HG03060 (cell line): ENCODE data around the gene ANKRD6.

Experiments
- ATAC-seq: cut with Tn5 transposase; IDR thresholded peaks from one replicate; pipeline ENCODE4 v1.9.1; 2021; ENCODE audit warnings: low read depth, moderate number of reproducible peaks; ENCODE audit not compliant: unreplicated experiment

The ANKRD6 gene

DNA sequence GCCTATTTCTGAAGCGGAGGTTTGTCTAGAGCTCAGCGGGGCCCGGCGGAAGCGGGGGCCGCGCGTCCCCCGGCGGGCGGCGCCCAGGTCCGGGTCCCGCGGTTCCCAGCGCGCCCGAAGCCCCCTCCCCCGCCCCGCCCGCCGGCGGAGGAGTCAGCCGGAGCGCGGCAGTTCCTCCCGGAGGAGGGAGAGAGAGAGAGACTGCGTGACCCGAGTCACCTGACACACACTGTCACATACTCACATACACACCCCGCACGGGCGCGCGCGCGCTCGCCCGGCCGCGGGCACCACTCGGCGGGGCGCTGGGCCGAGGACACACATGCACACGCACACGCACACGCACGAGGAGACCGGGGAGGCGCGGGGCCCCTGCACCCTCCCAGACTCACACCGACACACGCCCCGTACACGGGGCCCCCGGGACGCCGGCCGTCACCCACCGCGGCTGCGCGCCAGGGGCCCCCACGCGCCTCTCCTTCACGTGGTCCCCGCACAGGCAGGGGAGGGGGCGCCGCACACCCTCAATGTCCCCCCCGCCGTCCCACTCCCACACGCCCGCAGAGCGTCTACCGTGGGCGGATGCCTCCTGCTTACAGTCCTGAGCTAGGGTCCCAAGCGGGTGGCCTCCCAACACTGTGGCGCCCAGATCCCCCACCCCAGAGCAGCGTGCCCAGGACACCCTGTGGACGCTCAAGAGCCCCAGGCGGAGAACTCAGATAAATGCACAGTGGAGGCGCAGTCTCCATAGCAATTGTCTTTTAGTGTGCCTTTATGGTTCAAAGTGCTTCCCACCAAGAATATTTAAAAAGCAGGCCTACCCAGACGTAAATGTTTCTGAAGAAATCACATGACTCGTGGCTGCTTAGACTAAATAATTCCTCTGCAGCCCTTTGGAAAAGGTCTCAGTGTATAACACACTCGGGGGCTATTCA, 20.6 kb upstream of the ANKRD6 start, which contains the start of gene RRAGD:
RRAGD (minus strand) TSS at position 203 of the 935 bp plus-strand sequence. CDS start 280 bp downstream, outside the sequence.
- no peak for ATAC-seq

DNA sequence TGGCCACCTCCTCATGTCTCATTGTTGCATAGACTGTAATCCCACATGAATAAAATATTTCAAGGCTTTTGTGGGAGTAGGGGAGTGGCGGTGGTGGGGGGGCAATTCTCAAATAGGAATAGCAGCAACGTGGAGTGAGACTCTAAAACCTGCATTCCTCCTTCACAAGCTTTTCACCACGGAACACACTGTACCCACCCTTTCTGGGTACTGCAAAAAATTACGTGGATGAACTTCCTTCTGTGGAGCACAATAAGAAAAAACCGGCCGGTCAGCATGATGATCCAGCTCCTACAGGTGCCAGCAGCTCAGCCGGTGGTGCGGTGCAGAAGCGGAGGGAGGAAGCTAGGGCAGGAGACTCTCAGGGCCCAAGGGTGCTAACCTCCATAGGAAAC, 19.9 kb upstream of the ANKRD6 start:
- ATAC-seq = no peak

DNA sequence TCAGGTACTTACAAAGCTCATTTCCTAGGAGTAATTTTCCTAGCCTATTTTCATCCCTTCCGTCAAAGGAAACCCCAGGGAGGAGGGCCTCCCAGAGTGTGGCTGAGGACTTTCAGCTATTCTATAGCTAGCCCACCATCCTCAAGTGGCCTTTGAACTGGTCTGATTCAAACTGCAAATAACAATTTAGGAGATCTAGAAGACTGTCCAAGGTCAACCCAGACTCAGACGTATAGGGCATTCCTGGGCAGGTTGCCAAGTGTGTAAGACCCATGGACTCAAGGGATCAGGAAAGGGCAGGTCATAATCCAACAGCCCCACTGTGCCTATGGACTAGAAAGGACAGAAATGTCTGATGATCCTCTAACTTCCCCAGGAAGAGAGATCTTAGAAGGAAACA, 18.7 kb upstream of the ANKRD6 start:
- no peak for ATAC-seq

DNA sequence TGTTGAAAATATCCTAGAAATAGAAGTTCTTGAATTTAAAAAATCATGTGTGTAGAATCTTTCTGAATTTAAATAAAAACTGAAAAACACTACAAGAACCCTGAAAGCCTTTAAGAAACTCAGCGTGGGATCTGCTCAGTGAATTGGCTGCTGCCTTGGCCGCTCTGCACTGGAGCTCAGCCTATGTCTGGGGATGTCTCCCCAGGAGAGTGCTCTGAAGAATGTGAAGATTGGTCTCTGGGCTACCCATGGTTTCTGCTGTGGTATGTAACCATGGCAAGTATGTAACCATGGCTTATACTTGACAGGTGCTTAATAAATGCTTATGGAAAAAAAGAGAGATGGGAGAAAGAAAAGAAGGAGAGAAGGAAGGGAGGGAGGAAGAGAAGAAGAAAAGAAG, 17.8 kb upstream of the ANKRD6 start:
- no peak for ATAC-seq

DNA sequence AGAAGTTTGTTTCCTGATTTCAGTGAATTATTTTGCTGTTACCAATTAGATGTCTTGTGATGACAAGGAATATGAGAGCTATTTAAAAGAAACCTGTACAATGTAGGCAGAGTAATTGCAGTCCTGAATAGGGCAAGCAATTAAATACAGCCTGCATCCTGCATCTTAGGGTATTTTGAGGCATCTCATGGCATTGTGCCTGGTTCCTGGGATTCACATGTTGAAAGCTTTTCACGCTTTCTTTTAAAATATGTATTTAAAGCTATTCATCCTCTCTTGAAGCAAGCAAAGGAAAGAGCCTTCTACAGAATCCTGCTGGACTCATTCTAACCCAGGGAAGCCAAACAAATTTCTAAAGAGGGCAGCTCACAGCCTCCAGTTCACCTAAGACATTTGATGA, 16.2 kb upstream of the ANKRD6 start:
- no peak for ATAC-seq

DNA sequence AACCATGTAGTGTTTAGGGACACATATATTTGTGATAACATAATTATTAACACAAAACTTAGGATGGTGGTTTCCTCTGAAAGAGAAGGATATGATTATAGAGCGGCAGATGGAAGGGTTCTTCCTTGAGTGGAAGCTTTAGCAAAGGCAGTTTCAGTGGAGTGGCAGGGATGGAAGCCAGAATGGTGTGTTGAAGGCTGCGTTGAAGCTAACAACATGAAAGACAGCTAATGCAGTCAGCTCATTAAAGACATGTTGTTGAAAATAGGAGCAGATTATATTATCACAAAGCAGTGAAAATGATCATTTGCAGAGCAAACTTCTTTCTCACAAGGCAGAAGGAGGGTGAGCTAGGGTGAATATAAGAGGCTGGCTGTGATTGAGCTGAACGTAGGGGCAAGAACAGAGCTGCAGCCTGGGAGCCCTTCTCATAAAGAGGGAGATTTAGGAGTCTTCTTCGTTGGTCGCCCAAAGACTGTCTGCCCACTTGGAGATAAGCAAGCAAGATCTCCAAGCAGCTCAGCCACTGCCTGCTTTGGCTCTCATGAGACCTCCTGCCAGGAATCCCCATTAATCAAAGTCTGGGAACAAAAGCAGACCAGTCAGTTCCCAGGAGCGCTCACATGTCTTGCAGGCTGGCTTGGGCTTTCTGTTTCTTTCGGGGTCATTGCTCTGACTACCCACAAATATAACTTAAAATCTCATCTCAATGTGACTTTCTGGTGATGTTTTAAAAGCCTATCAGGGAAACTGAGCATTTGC, 2.6 kb upstream of the ANKRD6 start:
- no peak for ATAC-seq

DNA sequence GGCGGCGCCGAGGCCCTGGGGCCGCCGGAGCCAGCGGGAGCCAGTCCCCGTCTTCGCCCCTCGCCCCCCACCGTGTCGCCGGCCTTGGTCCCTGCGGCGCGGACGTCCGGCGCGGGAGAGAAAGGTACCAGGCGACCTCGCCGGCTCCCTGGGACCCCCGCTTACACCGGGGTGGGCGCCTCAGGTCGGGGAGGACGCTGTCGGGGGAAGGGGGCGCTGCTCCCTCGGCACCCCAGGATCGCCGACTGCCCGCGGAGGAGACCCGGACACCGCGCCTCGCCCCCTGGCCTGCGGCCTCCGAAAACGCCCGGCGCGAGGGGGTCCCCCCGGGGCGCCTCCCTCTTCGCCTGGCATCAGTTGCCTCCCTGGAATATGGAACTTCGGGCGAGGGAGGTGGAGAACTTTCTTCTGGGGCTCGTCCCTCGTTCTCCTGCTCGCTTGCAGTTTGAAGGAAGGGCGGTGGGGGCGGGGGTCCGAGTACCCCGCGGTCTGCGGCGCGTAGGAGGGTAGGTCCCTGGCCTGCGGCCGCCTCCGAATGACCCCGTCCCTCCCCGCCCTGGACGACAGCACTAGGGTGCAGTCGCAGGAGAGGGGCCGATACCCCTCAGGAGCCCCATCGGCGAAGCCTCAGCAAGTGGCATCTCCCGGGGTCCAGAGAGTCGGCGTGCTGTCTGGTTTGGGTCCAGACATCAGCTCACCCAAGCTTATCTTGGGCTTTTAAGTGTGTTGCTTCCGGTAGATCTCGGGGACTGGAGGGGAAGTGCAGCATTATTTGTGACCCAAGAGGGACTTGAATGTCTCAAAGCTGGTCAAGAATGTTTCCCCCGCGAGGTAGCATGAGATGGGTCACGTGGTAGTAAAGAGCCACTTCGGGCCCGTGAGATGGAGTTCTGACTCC, 549 bp downstream of the ANKRD6 start:
- ATAC-seq = peak; percentile 16

DNA sequence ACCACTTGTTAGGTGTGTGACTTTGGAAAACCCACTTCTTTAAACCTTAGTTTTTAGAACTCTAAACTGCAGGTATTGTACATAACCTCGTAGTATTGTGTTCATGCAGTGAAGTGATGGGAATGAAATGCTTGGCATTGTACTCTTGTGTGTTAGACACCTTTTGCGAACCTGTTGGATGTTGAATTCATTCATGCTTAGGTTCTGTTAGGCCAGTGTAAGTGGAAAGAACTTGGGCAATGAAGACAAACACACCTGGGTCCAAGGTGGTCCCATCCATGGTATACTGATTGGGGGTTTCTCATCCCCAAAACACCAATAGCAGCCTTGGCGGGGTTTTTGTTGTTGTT, 1.2 kb downstream of the ANKRD6 start:
- ATAC-seq = no peak

DNA sequence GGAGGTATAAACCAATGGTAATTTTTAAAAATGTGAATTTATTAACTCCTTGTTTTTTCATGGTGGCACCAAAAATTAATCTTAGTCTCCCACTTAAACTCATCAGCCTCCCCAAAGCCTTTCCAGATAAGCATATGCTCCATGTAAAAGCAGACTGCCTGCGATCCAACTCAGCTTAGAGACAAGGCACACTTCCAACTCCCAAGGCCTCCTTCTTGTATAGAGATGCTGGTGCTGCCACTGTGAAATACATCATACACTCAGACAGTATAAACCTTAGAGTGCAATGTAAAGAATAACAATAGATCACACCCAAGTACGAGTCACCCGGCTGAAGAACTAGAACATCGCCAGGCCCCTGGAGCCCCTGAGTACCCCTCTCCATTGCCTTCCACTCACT, 2.0 kb downstream of the ANKRD6 start:
- no peak for ATAC-seq

DNA sequence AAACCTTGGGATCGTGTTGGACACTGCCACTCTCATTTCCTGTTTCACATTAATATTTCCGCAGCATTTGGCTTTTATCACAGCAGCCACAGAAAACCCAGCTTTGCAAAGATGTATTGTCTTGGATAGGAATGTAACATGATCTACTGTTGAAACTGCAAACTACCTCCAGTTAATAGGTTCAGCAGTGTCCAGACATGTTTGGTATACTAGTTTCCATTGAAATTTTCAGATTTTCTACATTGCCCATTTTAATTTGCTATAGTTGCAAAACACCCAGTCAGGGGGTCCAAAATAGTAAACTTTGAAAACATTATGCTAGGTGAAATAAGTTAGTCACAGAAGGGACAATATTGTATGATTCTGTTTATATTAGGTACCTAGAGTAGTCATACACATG, 3.3 kb downstream of the ANKRD6 start:
- ATAC-seq = no peak

DNA sequence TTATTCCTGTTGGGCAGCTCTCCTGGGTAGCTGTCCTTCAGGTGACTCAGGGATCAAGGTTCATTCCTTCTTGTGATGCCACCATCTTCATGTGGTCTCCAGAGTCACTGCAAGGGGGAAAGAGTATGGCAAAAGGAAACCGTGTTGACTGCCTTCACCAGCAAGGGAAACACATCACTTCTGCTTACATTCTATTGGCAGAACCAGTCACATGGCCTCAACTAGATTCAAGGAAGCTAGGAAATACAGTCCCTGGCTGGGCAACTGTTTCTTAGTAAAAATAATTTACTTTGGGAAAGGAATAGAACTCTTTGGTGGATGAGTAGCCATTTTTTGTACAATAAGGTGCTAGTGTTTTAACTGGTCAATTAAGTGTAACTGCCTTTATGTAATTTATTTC, 5.3 kb downstream of the ANKRD6 start:
- no peak for ATAC-seq

DNA sequence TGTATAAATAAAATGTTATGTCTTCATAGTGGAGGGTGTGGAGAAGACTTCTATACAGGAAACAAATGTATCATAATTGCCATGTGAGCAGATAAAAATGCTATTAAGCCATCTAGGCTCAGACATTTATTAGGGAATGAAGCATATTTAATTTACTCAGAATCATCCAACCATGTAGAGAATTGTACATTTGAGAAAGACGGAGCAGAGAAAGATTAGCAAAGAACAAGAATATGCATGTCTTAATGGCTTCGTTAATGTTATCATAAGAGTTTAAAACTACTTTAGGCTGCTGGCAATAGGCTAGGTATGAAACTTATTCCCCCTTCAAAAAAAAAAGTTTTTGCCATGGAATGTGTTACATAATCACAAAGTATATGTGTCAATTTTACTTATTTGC, 6.1 kb downstream of the ANKRD6 start:
- no peak for ATAC-seq

DNA sequence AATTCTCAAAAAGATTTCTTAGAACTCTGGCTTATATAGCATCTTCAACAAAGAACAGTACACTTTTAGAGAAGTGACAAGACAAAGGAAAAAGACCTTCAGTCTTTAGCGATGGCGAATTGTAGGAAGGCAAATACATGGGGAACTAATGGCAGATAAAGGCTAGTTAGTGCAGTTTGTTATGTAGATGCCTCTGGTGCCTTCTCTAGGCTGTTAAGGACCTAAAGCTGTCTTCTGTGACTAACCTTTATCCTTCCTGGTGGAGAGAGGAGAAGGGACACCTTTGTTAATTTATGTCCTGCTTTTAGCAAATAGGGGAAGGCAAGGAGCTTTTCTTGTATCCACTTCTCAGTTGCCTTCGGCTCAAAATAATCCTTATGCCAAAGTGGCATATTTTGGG, 7.2 kb downstream of the ANKRD6 start:
- ATAC-seq = no peak

DNA sequence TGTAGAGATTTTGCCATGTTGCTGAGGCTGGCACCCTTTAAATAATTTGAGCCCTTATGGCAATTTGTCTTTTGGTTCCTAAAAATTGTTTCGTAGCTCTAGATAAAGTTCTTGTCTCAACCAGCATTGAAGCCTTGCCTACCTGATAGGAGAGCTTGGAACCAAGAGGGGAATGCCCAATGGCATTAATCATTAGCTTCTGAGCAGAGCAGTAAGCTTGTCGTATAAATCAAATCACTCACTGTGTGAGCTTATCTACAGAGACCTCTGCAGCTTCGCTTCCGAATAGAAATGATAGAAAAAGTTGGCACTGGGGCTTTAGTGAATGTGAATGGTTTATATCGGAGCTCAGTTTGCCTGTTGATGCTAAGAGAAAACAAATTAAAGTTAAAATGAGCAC, 10.7 kb downstream of the ANKRD6 start:
- ATAC-seq = no peak

DNA sequence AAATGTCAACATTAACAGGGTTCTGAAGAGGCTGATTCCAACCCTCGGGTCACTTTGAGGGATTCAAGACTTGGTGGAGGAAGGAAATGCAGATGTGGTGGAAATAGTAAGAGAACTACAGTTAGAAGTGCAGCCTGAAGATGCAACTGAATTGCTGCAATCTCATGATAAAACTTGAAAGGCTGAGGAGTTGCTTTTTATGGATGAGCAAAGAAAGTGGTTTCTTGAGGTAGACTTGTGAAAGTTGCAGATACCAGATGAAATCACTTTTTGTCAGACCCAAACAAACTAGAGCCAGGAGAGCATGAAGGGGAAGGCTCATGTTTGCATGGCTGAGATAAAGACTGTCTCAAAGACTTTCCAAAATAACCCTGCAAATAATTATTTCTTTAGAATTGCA, 16.2 kb downstream of the ANKRD6 start:
- ATAC-seq = no peak

DNA sequence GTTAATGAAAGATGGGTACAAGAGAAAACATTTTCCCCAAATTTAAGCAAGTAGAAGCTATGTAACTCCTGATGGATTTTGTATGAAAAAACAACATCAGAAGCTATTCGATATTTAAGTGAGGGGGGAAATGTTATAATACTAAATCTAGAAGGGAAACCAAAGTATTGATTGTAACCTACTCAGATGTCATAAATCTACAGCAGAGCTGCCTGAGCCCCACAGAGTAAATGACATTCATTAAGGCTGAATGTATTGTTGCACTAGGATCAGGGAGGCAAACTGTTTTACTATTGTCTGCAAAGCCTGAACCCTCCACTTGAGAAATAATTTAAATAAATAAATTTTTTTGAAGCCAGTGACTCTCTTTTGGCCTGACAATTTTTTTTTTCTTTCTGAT, 19.3 kb downstream of the ANKRD6 start:
- no peak for ATAC-seq

DNA sequence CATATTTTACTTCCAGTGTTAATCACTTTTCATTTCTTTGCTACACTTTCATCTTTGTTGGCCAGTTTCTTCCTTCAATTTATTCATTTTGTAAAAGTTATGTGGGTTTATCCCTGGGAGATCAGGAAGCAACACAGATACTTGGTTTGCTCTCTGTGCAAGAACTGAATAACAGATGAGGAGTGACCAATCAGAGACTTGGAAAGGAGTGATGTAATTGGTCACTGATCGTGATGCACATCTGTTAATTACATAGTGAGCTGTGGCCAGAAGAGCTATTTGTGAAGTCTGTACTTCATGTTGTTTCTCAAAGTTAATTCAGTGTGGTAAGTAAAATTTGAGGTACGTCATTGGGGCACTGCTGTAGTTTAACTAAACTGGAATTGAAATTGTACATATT, 21.3 kb downstream of the ANKRD6 start:
- ATAC-seq = no peak

DNA sequence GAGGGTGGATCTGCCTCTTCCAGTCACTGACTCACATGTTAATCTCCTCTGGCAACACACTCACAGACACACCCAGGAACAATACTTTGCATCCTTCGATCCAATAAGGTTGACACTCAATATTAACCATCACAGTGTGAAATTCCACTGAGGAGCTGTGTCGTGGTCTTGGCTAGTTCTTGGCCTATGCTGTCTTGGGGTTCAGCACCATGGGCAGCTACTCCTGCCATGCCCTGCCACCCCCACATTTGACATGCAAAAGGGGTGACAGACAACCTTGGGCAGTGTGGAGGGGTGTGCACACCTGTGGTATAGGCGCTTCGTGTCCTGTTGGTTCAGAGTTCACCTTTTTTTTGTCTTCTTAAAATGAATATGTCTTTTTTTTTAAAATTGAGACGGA, 25.8 kb downstream of the ANKRD6 start:
- ATAC-seq = no peak

DNA sequence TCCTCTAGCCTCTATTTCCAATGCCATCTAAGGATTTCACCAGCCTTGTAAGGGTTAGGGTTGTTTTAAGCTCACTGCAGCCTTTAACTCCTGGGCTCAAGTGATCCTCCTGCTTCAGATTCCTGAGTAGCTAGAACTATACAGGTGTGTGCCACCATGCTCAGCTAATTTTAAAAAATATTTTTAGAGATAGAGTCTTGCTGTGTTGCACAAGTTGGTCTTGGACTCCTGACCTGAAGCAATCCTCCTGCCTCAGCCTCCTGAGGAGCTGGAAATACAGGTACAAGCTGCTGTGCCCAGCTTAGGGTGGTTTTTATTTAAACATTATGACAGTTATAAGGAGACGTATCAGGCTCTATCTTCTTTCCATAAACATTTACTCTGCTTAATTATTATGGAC, 26.5 kb downstream of the ANKRD6 start:
- no peak for ATAC-seq

DNA sequence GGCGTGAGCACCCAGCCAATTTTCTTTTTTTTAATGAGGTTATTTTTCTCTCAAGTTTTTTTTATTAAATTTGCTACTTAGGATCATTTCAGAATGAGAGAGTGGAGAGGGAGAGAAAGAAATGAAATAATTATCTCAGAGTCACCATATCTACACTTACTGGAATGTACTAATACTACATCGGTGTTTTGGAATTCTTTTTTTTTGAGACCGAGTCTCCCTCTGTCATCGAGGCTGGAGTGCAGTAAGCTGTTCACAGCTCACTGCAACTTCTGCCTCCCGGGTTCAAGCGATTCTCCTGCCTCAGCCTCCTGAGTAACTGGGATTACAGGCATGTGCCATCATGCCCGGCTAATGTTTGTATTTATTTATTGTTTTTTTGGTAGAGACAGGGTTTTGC, 27.8 kb downstream of the ANKRD6 start:
- ATAC-seq = no peak

DNA sequence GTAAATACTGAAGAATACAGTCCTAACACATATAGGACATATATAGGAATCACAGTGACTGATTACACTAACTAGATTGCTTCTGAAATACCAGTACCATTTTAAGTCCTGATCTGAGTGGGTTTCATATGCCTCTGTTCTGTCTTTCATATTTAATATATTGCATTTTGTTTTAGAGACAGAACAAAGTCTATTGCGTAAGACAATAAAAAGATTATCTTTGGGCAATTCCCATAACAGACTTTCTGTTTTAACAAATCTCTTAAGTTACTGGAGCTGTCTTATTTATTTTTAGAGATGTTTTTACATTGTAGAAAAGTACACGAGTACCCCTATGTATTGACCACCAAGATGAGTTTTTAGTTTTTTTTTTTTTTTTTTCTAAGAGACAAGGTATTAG, 29.6 kb downstream of the ANKRD6 start:
- no peak for ATAC-seq
